Prostate gland (tissue), 2 donors: Measurements from ENCODE around the gene CARMIL1. TPM values are rescaled to one million over a fixed set of nuclear protein-coding genes. Genes with fewer than 3 reads are reported as not detected.
"Not testable (repeated sequence)": the region's sequence is repeated elsewhere in the genome, so short reads cannot be mapped to it uniquely, and the experiment has no call there.

ENCODE experiments used
- DNase-seq: peaks from one replicate; pipeline ENCODE4 v3.0.0-alpha.2; 2019; ENCODE audit warnings: low spot score
- H3K27ac ChIP-seq, 2 donors: fragments of 200-600 bp; sonication (generic); 2 replicates each; pipeline ENCODE4 v1.5.1; 2017 to 2019
- H3K27me3 ChIP-seq: fragments of 200-600 bp; sonication (generic); replicated peaks from 2 replicates; pipeline ENCODE4 v1.5.1; 2019; ENCODE audit not compliant: insufficient read depth
- H3K36me3 ChIP-seq, 2 donors: fragments of 200-600 bp; sonication (generic); 1 replicate in 1 of 2; 2 replicates in 1 of 2; pipeline versions ENCODE4 v1.5.1 to v1.8.1; 2017 to 2019
- H3K4me1 ChIP-seq: fragments of 200-600 bp; sonication (generic); replicated peaks from 2 replicates; pipeline ENCODE4 v1.5.1; 2019
- H3K4me3 ChIP-seq, 2 donors: fragments of 200-600 bp; sonication (generic); 2 replicates each; pipeline ENCODE4 v1.5.1; 2017 to 2019
- H3K9me3 ChIP-seq: fragments of 200-600 bp; sonication (generic); 2 replicates; pipeline ENCODE4 v1.5.1; 2017
- POLR2A ChIP-seq: fragments of 450-650 bp; IDR thresholded peaks from one replicate; pipeline ENCODE4 v1.6.1; 2016; ENCODE audit warnings: antibody characterized with exemption, mild to moderate bottlenecking
- POLR2AphosphoS5 ChIP-seq: sonication (generic); formaldehyde crosslinking; IDR thresholded peaks from one replicate; pipeline ENCODE4 v1.6.1; 2017; ENCODE audit warnings: antibody characterized with exemption
- WGBS: methylation state at CpG from one replicate; pipeline ENCODE4 v1.1.5; 2018; 5-methylcytosine and 5-hydroxymethylcytosine counted together
- intact Hi-C: fragments of 100-400 bp; cut with DNase I; formaldehyde crosslinking; loops from one replicate; pipeline ENCODE4 v1.14.2; 2022
- total RNA-seq, 2 donors: library from RNA; depleted of rRNA; stranded (reverse); fragments of >200 nt; gene quantifications; one replicate each; pipeline ENCODE4 v1.1.0, GENCODE V29; 2016
- TF ChIP-seq, protein P1 (sequence below), 4 experiments: fragments of 200-600 bp in 2 of 4; fragments of 450-650 bp in 2 of 4; sonication (generic) in 2 of 4; IDR thresholded peaks; 1 replicate in 3 of 4; 2 replicates in 1 of 4; pipeline ENCODE4 v1.5.1; 2016 to 2019; ENCODE audit warnings: antibody characterized with exemption in 4 of 4, mild to moderate bottlenecking in 2 of 4, moderate library complexity in 2 of 4

CARMIL1 gene
- total RNA-seq, 2 donors from 2014 or later = 12.9 to 71.7 TPM

DNA sequence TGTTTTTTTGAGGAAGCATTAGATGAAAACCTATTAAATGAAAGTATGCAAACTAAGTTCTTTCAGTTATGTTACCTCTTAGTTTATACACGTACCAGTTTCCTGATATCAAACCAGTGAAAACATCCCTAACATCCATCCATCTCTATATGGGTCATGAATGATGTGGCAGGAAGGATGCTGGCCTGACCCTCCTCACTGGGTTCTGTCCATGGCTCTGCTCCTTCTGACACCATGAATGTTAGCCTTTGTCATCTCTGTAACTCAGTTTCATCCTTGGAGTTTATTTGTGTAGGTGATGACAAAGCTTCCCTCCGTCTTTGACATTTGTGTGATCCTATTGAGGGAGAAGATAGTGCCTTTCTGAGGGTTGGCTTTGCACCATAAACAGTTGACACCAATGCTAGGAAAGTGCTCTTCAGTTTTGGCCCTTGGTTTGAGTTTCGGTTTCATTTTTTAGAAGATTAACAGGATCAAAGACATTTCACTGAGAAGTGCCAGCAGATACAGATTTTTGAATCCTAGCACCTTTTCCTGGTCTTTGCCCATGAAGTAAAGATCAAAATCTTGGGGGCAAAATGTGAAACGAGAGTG is 300.8 kb downstream of the CARMIL1 start:
- intact Hi-C loops = no loop called here
- no peaks in the 10 kb centered on the region for H3K27me3 ChIP-seq
- H3K4me3 ChIP-seq = no peak overlapping the region
- H3K4me1 ChIP-seq = no peaks in the 10 kb centered on the region
- H3K27ac ChIP-seq = no peak overlapping the region
- no peak for DNase-seq
- H3K36me3 ChIP-seq = no peaks in the 10 kb centered on the region
- H3K9me3 ChIP-seq = no peaks in the 10 kb centered on the region
- WGBS = 78% methylated on average over 4 of the region's 4 CpGs
- TF ChIP-seq, protein P1, sequence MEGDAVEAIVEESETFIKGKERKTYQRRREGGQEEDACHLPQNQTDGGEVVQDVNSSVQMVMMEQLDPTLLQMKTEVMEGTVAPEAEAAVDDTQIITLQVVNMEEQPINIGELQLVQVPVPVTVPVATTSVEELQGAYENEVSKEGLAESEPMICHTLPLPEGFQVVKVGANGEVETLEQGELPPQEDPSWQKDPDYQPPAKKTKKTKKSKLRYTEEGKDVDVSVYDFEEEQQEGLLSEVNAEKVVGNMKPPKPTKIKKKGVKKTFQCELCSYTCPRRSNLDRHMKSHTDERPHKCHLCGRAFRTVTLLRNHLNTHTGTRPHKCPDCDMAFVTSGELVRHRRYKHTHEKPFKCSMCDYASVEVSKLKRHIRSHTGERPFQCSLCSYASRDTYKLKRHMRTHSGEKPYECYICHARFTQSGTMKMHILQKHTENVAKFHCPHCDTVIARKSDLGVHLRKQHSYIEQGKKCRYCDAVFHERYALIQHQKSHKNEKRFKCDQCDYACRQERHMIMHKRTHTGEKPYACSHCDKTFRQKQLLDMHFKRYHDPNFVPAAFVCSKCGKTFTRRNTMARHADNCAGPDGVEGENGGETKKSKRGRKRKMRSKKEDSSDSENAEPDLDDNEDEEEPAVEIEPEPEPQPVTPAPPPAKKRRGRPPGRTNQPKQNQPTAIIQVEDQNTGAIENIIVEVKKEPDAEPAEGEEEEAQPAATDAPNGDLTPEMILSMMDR (IDR thresholded peaks at IDR 0.05) = no peak
- TF ChIP-seq POLR2A = no peak

DNA sequence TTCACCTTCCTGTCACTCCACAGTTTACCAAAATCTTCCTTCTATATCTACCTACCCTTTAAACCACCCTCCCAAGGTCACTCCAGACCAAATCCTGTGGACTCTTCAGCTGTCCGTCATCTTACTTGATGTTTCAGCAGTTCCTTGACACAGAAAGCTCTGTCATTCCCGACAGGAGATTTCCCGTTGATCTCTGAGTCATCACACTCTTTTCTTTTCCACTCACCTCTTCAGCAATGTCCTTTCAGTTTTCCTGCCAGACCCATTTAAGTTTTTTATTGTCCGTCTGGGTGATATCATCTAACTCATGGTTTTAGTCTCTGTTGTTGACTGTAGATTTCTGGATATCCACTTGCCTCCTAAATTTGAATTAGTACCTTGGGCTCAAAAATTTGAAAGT is 302.9 kb downstream of the CARMIL1 start:
- Histone ChIP-seq H3K4me1 (no peaks in the 10 kb centered on the region), H3K27ac (no peak overlapping the region), H3K36me3 (no peaks in the 10 kb centered on the region), H3K4me3 (no peak overlapping the region), H3K9me3 (no peaks in the 10 kb centered on the region), H3K27me3 (no peaks in the 10 kb centered on the region)
- DNase-seq = no peak
- WGBS = 74% methylated on average over 4 of the region's 4 CpGs
- TF ChIP-seq, protein P1 (IDR thresholded peaks at IDR 0.05) = no peak
- no peak for TF ChIP-seq POLR2AphosphoS5
- no peak for TF ChIP-seq POLR2A
- intact Hi-C loops = no loop called here

DNA sequence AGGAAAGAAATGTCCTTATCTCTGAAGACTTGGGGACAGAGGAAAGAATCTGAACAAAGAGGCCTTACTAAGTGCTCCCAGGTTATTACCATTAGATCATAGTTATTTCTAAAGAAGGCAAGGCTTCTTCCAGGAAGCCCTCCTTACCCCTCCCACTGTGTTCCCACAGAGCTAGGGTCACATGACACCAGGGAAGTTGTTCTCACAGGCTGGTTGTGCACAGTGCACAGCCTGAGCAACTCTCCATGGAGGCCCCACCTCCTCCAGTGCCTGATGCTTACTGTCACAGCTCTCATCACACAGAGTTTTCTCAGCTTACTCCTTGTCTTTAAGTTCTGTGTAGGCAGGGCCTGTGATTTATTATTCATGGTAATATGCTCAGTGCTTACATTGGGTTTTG is 303.9 kb downstream of the CARMIL1 start:
- H3K27ac ChIP-seq = no peak overlapping the region
- H3K4me1 ChIP-seq = no peaks in the 10 kb centered on the region
- no peak overlapping the region for H3K4me3 ChIP-seq
- DNase-seq = no peak
- TF ChIP-seq, protein P1 (IDR thresholded peaks at IDR 0.05) = no peak
- no peak for TF ChIP-seq POLR2AphosphoS5
- no peak for TF ChIP-seq POLR2A
- intact Hi-C loops = no loop called here
- no peaks in the 10 kb centered on the region for H3K27me3 ChIP-seq
- H3K9me3 ChIP-seq = no peaks in the 10 kb centered on the region
- H3K36me3 ChIP-seq = no peaks in the 10 kb centered on the region

DNA sequence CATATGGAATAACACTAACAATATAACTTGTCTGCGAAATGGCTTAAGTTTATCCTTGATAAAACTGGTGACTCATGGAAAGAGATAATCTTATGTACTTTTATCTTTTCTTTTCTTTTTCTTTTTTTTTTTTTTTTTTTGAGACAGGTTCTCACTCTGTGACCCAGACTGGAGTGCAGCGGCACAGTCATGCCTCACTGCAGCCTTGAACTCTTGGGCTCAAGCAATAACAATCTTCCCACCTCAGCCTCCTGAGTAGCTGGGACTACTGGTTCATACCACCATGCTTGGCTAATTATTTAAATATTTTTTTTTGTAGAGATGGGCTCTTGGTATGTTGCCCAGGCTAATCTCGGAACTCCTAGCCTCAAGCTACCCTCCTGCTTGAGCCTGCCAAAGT is 304.7 kb downstream of the CARMIL1 start:
- no peak overlapping the region for H3K4me3 ChIP-seq
- TF ChIP-seq, protein P1 (IDR thresholded peaks at IDR 0.05) = no peak
- TF ChIP-seq POLR2AphosphoS5 (no peak), POLR2A (no peak)
- H3K36me3 ChIP-seq = no peaks in the 10 kb centered on the region
- intact Hi-C loops = no loop called here
- WGBS = 95% methylated on average over 3 of the region's 3 CpGs
- H3K4me1 ChIP-seq = no peaks in the 10 kb centered on the region
- no peaks in the 10 kb centered on the region for H3K27me3 ChIP-seq
- no peak for DNase-seq
- no peak overlapping the region for H3K27ac ChIP-seq
- no peaks in the 10 kb centered on the region for H3K9me3 ChIP-seq

DNA sequence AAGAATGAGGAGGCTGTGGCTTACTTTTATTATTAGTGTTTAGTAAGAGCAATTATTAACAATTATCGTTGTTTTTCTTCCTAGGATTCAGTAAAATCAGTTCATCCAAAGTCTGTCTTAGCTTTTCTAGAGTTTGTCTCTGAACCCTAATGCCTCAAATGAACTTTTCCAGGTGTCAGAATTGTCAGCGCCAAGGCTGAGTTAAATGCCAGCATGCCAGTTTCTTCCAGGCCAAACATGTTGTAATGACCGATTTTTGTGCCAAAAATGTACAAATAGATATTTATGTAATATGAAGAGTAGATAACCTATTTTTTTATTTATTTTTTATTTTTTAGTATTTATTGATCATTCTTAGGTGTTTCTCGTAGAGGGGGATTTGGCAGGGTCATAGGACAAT is 306.1 kb downstream of the CARMIL1 start:
- DNase-seq = no peak
- no peaks in the 10 kb centered on the region for H3K4me1 ChIP-seq
- no peaks in the 10 kb centered on the region for H3K27me3 ChIP-seq
- WGBS = 92% methylated on average over 4 of the region's 4 CpGs
- no peak overlapping the region for H3K4me3 ChIP-seq
- intact Hi-C loops = no loop called here
- H3K9me3 ChIP-seq = no peaks in the 10 kb centered on the region
- H3K27ac ChIP-seq = no peak overlapping the region
- TF ChIP-seq POLR2AphosphoS5 (no peak), POLR2A (no peak)
- TF ChIP-seq, protein P1 (IDR thresholded peaks at IDR 0.05) = no peak
- H3K36me3 ChIP-seq = no peaks in the 10 kb centered on the region

DNA sequence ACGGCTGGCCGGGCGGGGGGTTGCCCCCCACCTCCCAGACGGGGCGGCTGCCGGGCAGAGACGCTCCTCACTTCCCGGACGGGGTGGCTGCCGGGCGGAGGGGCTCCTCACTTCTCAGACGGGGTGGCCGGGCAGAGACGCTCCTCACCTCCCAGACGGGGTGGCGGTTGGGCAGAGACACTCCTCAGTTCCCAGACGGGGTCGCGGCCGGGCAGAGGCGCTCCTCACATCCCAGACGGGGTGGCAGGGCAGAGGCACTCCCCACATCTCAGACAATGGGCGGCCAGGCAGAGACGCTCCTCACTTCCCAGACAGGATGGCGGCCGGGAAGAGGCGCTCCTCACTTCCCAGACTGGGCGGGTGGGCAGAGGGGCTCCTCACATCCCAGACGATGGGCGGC is 306.9 kb downstream of the CARMIL1 start:
- H3K27me3 ChIP-seq, H3K4me3 ChIP-seq, H3K4me1 ChIP-seq, H3K27ac ChIP-seq, intact Hi-C loops, DNase-seq, H3K9me3 ChIP-seq, H3K36me3 ChIP-seq: not testable (repeated sequence)
- 97% methylated on average over 19 of the region's 30 CpGs for WGBS
